ENCODE results near the gene RCN2. TPM values are rescaled to one million over a fixed set of nuclear protein-coding genes. Genes with fewer than 3 reads are reported as not detected.

Gene RCN2
- total and polyA plus RNA-seq, 7 donors = 16.6 to 30.1 (median 22.3) TPM

DNA sequence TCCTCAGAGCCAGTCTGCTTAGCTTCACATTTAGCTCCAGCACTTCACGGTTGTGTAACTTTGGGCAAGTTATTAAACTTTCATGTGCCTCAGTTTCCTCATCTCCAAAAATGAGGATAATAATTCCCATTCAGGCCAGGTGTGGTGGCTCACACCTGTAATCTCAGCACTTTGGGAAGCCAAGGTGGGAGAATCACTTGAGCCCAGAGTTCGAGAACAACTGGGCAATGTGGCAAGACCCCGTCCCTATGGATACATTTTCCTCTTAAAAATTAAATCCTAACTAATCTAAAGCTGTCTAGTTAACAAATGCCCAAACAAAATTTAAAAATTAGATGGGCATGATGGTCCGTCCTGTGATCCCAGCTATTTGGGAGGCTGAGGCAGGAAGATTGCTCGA lies 7.2 kb downstream of the RCN2 start:
- DNase-seq = no peak
- no peak overlapping the region for H3K27ac ChIP-seq
- intact Hi-C loops (cut with DNase I) = no loop called here
- no peaks in the 10 kb centered on the region for H3K27me3 ChIP-seq (ENCODE audit: insufficient read depth in 3 of 3, low read length in 2 of 3)
- H3K4me1 ChIP-seq = peaks cover 4% of the 10 kb centered on the region
- H3K4me3 ChIP-seq = no peak overlapping the region
- peaks cover 8 to 50% of the 10 kb centered on the region in 2 donors for H3K36me3 ChIP-seq (ENCODE audit: insufficient read depth in 1 of 2, low read depth in 1 of 2)
- ATAC-seq = no peak
- H3K9me3 ChIP-seq = no peaks in the 10 kb centered on the region
- TF ChIP-seq, protein P1, sequence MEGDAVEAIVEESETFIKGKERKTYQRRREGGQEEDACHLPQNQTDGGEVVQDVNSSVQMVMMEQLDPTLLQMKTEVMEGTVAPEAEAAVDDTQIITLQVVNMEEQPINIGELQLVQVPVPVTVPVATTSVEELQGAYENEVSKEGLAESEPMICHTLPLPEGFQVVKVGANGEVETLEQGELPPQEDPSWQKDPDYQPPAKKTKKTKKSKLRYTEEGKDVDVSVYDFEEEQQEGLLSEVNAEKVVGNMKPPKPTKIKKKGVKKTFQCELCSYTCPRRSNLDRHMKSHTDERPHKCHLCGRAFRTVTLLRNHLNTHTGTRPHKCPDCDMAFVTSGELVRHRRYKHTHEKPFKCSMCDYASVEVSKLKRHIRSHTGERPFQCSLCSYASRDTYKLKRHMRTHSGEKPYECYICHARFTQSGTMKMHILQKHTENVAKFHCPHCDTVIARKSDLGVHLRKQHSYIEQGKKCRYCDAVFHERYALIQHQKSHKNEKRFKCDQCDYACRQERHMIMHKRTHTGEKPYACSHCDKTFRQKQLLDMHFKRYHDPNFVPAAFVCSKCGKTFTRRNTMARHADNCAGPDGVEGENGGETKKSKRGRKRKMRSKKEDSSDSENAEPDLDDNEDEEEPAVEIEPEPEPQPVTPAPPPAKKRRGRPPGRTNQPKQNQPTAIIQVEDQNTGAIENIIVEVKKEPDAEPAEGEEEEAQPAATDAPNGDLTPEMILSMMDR (IDR thresholded peaks at IDR 0.05) = no peak
- WGBS, 3 donors = 93 to 95% (median 93%) methylated on average over 5 of the region's 5 CpGs

DNA sequence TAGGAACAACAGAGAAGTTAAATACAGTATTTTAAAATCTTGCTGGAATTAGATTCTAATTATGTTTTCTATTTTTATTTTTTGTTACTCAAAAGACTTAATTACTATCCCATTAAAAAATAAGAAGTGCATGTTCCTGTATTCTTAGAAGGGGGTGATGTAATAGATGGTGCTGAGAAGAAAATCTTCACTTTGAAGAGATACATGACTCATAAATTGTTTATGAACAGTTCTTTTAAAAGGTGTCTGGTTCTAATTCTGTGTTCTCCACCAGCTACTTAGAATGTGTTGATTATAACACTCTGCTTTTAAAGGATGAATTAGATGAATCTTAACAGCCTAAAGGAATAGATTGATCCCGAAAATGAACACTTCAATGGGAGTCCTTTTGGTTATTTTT lies 8.2 kb downstream of the RCN2 start:
- Histone ChIP-seq H3K27ac (no peak overlapping the region), H3K36me3 (ENCODE audit: insufficient read depth in 1 of 2, low read depth in 1 of 2) (peaks cover 8 to 50% of the 10 kb centered on the region in 2 donors), H3K27me3 (ENCODE audit: insufficient read depth in 3 of 3, low read length in 2 of 3) (no peaks in the 10 kb centered on the region), H3K4me3 (no peak overlapping the region), H3K9me3 (no peaks in the 10 kb centered on the region), H3K4me1 (peaks cover 4% of the 10 kb centered on the region)
- WGBS, 3 donors = 0% methylated on average over 1 of the region's 1 CpG
- no peak for ATAC-seq
- TF ChIP-seq, protein P1 (IDR thresholded peaks at IDR 0.05) = no peak
- intact Hi-C loops (cut with DNase I) = no loop called here
- no peak for DNase-seq

DNA sequence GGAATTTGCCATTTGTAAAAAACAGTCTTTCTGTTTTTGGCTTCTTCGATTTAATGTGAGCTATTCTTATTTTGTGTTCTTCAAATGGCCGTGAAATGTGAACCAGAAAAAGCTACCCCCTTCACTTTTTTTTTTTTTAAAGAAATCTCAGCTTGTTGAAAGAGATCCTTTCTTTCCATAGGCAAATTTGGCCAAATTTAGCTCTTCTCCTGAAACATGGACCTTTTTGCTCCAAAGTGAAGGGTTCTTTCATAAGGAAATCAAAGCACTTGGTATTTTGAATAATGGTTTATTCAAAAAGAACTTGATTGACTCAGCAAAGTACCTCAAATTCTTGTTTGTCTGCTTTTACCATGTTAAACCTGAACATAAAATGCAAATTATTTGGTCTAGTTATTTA lies 10.1 kb downstream of the RCN2 start:
- no peaks in the 10 kb centered on the region for H3K27me3 ChIP-seq (ENCODE audit: insufficient read depth in 3 of 3, low read length in 2 of 3)
- intact Hi-C loops (cut with DNase I) = no loop called here
- ATAC-seq (no peak), DNase-seq (no peak)
- TF ChIP-seq, protein P1 (IDR thresholded peaks at IDR 0.05) = no peak
- 43 to 72% (median 53%) methylated on average over 2 of the region's 2 CpGs for whole genome bisulfite sequencing, 3 donors
- H3K36me3 ChIP-seq (ENCODE audit: insufficient read depth in 1 of 2, low read depth in 1 of 2) = peaks cover 4 to 42% of the 10 kb centered on the region in 2 donors
- H3K4me3 ChIP-seq = no peak overlapping the region
- peaks cover 4% of the 10 kb centered on the region for H3K4me1 ChIP-seq
- no peaks in the 10 kb centered on the region for H3K9me3 ChIP-seq
- no peak overlapping the region for H3K27ac ChIP-seq

DNA sequence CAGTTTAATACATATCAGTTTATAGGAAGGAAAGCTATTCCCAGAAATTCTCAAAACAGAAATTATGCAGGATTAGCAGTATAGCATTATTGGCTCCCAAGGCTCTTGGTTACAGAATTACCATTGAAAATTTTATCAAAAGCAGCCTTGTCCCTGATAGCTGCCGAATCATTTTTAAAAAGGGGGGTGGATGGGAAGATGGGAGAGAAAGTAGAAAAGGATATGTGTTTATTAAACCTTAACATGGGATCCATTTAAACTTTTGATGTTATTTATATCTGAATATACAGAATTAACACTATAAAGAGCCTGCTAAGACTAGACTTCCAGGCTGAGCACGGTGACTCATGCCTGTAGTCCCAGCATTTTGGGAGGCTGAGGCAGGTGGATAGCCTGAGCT lies 10.8 kb downstream of the RCN2 start:
- Histone ChIP-seq H3K27ac (no peak overlapping the region), H3K36me3 (ENCODE audit: insufficient read depth in 1 of 2, low read depth in 1 of 2) (peaks cover 2 to 36% of the 10 kb centered on the region in 2 donors), H3K9me3 (no peaks in the 10 kb centered on the region), H3K4me1 (peaks cover 4% of the 10 kb centered on the region), H3K27me3 (ENCODE audit: insufficient read depth in 3 of 3, low read length in 2 of 3) (no peaks in the 10 kb centered on the region), H3K4me3 (no peak overlapping the region)
- WGBS, 3 donors = 90 to 100% (median 92%) methylated on average over 2 of the region's 2 CpGs
- TF ChIP-seq, protein P1 (IDR thresholded peaks at IDR 0.05) = no peak
- DNase-seq (no peak), ATAC-seq (no peak)
- intact Hi-C loops (cut with DNase I) = no loop called here

DNA sequence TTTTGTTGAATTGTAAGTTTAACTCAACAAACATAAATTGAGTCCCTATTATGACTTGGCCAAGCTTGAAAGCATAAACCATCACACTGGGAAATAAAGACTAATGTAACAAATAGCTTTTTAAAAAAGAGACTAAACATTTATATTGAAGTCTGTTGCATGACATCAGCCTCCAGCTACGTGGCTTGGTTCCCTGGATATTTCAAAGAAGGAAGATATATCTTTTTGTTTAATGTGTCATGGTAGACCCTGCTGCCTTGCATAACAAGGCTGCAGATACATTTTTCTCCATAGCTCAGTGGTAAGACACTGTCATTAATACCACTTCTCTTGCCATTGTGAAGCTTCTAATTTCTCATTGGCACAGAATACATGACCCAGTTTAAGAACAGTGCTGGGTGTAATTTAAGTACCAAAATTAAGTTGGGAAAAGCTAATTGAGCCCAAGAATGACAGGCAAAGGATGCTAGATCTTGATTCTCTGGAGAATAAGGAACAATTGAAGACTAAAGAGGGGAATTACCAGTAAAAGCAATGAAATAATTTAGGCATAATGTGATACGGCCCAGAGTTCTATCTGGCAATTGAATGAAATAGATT lies 14.0 kb downstream of the RCN2 start:
- no peak overlapping the region for H3K4me3 ChIP-seq
- peaks cover 4% of the 10 kb centered on the region for H3K4me1 ChIP-seq
- H3K9me3 ChIP-seq = no peaks in the 10 kb centered on the region
- no peak for DNase-seq
- no peaks in the 10 kb centered on the region for H3K27me3 ChIP-seq (ENCODE audit: insufficient read depth in 3 of 3, low read length in 2 of 3)
- H3K36me3 ChIP-seq (ENCODE audit: insufficient read depth in 1 of 2, low read depth in 1 of 2) = peaks cover 0 to 59% of the 10 kb centered on the region in 2 donors
- WGBS, 3 donors = 90 to 93% (median 92%) methylated on average over 2 of the region's 2 CpGs
- ATAC-seq = no peak
- intact Hi-C loops (cut with DNase I) = no loop called here
- no peak overlapping the region for H3K27ac ChIP-seq
- TF ChIP-seq, protein P1 (IDR thresholded peaks at IDR 0.05) = no peak

All from psoas muscle (tissue), 8 donors.